ENCODE measurements around the gene KLHL35.

The KLHL35 gene

GRCh38 chr11:75440960-75441803 lies 8.2 kb upstream of the KLHL35 start:
- DNase-seq (ENCODE audit: low spot score), result no peak

- no peak for DNase-seq (ENCODE audit: low spot score)
Measured at GRCh38 chr11:75439495-75440120, 6.6 kb upstream of the KLHL35 start.

GRCh38 chr11:75439026-75439425 lies 6.0 kb upstream of the KLHL35 start:
- DNase-seq (ENCODE audit: low spot score), result no peak

- no peak for DNase-seq (ENCODE audit: low spot score)
Measured at GRCh38 chr11:75437966-75438659, 5.1 kb upstream of the KLHL35 start.

GRCh38 chr11:75436806-75437205 lies 3.8 kb upstream of the KLHL35 start:
- no peak for DNase-seq (ENCODE audit: low spot score)

GRCh38 chr11:75435571-75435925 lies 2.5 kb upstream of the KLHL35 start:
- no peak for DNase-seq (ENCODE audit: low spot score)

GRCh38 chr11:75434886-75435570 lies 2.0 kb upstream of the KLHL35 start:
- no peak for DNase-seq (ENCODE audit: low spot score)

- no peak for DNase-seq (ENCODE audit: low spot score)
Measured at GRCh38 chr11:75434051-75434450, 1.0 kb upstream of the KLHL35 start.

- no peak for DNase-seq (ENCODE audit: low spot score)
Measured at GRCh38 chr11:75433443-75433842, 440 bp upstream of the KLHL35 start.

- DNase-seq (ENCODE audit: low spot score), result peak; percentile 43
Measured at GRCh38 chr11:75431533-75432525, 1.2 kb downstream of the KLHL35 start.

GRCh38 chr11:75430714-75431532 lies 2.1 kb downstream of the KLHL35 start:
- DNase-seq (ENCODE audit: low spot score), result peak; percentile 65

GRCh38 chr11:75429902-75430713 lies 2.9 kb downstream of the KLHL35 start:
- peak; percentile 83 for DNase-seq (ENCODE audit: low spot score)

- DNase-seq (ENCODE audit: low spot score), result no peak
Measured at GRCh38 chr11:75429641-75429901, 3.4 kb downstream of the KLHL35 start.

- no peak for DNase-seq (ENCODE audit: low spot score)
Measured at GRCh38 chr11:75428989-75429640, 3.9 kb downstream of the KLHL35 start.

GRCh38 chr11:75428281-75428724 lies 4.7 kb downstream of the KLHL35 start:
- DNase-seq (ENCODE audit: low spot score), result no peak

GRCh38 chr11:75427181-75427580 lies 5.8 kb downstream of the KLHL35 start:
- no peak for DNase-seq (ENCODE audit: low spot score)

GRCh38 chr11:75426720-75427086 lies 6.3 kb downstream of the KLHL35 start:
- no peak for DNase-seq (ENCODE audit: low spot score)

- no peak for DNase-seq (ENCODE audit: low spot score)
Measured at GRCh38 chr11:75425422-75425821, 7.6 kb downstream of the KLHL35 start.

- no peak for DNase-seq (ENCODE audit: low spot score)
Measured at GRCh38 chr11:75424396-75424795, 8.6 kb downstream of the KLHL35 start.
